ENCODE data around the gene ADCY2. TPM values are rescaled to one million over a fixed set of nuclear protein-coding genes. Genes with fewer than 3 reads are reported as not detected.
"Not testable (repeated sequence)": the region's sequence is repeated elsewhere in the genome, so short reads cannot be mapped to it uniquely, and the experiment has no call there.

ADCY2 gene
- total and polyA plus RNA-seq, 8 donors: 0.29 to 7.5 (median 1.1) TPM

DNA sequence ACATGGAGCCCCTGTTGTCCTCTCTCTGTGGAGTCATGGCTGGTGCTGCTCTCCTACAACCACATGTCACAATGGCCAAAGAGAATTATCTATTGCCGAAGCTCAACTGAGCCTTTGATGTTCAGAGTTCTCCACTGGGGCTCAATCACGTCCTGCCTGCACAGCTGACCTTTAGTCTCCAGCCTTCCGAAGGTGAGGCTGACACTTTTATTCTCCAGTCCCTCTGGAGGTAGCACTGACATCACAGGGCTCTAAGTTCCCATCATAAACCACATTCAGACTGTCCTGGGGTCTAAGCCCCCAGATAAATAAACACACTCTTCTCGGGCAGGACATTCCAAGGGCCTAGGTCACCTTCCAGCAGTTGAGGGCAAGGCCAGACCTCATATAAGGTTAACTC, 23.4 kb downstream of the ADCY2 start:
- Histone ChIP-seq H3K9me3 (no peaks in the 10 kb centered on the region), H3K4me1 (peaks cover 0 to 13% (median 0%) of the 10 kb centered on the region in 4 donors), H3K27me3 (no peaks in the 10 kb centered on the region), H3K4me3 (no peak overlapping the region), H3K36me3 (no peaks in the 10 kb centered on the region), H3K27ac (no peak overlapping the region)
- TF ChIP-seq POLR2A (IDR thresholded peaks at IDR 0.05) (no peak), POLR2AphosphoS5 (IDR thresholded peaks at IDR 0.05) (no peak), EP300 (IDR thresholded peaks at IDR 0.05) (no peak)
- TF ChIP-seq, protein P1, sequence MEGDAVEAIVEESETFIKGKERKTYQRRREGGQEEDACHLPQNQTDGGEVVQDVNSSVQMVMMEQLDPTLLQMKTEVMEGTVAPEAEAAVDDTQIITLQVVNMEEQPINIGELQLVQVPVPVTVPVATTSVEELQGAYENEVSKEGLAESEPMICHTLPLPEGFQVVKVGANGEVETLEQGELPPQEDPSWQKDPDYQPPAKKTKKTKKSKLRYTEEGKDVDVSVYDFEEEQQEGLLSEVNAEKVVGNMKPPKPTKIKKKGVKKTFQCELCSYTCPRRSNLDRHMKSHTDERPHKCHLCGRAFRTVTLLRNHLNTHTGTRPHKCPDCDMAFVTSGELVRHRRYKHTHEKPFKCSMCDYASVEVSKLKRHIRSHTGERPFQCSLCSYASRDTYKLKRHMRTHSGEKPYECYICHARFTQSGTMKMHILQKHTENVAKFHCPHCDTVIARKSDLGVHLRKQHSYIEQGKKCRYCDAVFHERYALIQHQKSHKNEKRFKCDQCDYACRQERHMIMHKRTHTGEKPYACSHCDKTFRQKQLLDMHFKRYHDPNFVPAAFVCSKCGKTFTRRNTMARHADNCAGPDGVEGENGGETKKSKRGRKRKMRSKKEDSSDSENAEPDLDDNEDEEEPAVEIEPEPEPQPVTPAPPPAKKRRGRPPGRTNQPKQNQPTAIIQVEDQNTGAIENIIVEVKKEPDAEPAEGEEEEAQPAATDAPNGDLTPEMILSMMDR (IDR thresholded peaks at IDR 0.05): no peak
- intact Hi-C loops (cut with DNase I; ENCODE audit: low total_unique reads): no loop called here
- WGBS, 5 donors: 62 to 80% (median 74%) methylated on average over 4 of the region's 4 CpGs
- no peak for DNase-seq

DNA sequence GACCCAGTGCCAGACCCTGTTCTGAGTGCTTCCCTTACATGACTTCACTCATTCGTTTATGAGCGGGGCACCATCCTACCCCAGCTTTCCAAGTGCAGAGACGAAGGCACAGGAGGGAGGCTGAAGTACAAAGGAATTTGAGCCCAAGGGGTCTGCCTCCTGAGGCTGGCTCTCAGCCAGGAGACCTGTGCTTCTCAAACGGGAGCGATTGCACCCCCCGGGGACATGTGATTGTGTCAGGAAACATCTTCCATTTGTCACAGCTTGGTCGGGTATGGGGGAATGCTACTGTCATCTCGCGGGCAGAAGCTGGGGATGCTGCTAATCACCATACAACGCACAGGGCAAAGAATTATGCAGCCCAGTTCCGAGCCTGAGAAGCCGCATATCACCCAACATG, 23.9 kb downstream of the ADCY2 start:
- Histone ChIP-seq H3K4me1 (peaks cover 0 to 13% (median 0%) of the 10 kb centered on the region in 4 donors), H3K27ac (no peak overlapping the region), H3K9me3 (no peaks in the 10 kb centered on the region), H3K4me3 (no peak overlapping the region), H3K36me3 (no peaks in the 10 kb centered on the region), H3K27me3 (no peaks in the 10 kb centered on the region)
- WGBS, 5 donors: 52 to 69% (median 55%) methylated on average over 9 to 12 of the region's 12 CpGs
- TF ChIP-seq, protein P1 (IDR thresholded peaks at IDR 0.05): no peak
- no peak for TF ChIP-seq POLR2A (IDR thresholded peaks at IDR 0.05)
- no peak for TF ChIP-seq EP300 (IDR thresholded peaks at IDR 0.05)
- no peak for TF ChIP-seq POLR2AphosphoS5 (IDR thresholded peaks at IDR 0.05)
- intact Hi-C loops (cut with DNase I; ENCODE audit: low total_unique reads): no loop called here
- no peak for DNase-seq

DNA sequence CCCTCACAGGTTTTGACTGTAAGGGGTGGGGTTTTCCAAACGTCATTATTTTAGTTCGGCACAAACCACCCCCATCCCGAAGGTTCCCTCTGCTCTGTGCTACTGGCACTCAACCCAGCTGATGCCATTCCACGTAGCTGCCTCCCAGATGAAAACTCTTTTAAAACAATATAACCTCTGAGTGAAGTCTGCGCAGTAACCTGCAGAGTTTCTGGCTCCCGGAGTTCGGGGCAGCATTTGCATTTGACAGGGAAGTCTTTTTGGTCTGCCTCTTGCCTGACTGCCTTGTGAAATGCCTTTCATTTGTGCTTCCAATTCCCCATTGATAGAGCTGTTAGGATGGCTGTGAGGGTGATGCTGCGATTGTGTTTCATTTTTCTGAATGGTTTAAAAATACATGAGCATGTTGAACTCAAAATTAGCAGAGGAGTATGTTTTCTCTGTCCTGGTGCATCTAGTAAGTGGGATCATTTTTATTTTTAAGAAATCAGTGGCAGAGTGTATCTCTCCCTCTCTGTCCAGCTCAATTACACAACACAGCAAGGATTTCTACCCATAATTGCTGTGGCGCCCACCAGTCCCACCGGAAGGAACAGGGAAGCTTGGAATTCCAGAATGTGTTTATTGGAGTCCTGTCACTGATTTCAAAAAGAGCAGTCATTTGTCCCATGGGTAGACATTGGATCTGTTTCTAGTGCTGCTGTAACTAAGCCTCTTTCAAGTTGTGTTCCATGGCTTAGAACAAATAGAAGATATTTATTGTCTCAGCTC, 24.8 kb downstream of the ADCY2 start:
- Histone ChIP-seq H3K27ac (no peak overlapping the region), H3K27me3 (no peaks in the 10 kb centered on the region), H3K9me3 (no peaks in the 10 kb centered on the region), H3K4me3 (no peak overlapping the region), H3K36me3 (no peaks in the 10 kb centered on the region), H3K4me1 (peaks cover 0 to 13% (median 0%) of the 10 kb centered on the region in 4 donors)
- DNase-seq: no peak
- TF ChIP-seq EP300 (IDR thresholded peaks at IDR 0.05): no peak
- no peak for TF ChIP-seq POLR2AphosphoS5 (IDR thresholded peaks at IDR 0.05)
- TF ChIP-seq POLR2A (IDR thresholded peaks at IDR 0.05): no peak
- TF ChIP-seq, protein P1 (IDR thresholded peaks at IDR 0.05): no peak
- intact Hi-C loops (cut with DNase I; ENCODE audit: low total_unique reads): no loop called here
- 50 to 67% (median 55%) methylated on average over 10 of the region's 10 CpGs for WGBS, 5 donors

DNA sequence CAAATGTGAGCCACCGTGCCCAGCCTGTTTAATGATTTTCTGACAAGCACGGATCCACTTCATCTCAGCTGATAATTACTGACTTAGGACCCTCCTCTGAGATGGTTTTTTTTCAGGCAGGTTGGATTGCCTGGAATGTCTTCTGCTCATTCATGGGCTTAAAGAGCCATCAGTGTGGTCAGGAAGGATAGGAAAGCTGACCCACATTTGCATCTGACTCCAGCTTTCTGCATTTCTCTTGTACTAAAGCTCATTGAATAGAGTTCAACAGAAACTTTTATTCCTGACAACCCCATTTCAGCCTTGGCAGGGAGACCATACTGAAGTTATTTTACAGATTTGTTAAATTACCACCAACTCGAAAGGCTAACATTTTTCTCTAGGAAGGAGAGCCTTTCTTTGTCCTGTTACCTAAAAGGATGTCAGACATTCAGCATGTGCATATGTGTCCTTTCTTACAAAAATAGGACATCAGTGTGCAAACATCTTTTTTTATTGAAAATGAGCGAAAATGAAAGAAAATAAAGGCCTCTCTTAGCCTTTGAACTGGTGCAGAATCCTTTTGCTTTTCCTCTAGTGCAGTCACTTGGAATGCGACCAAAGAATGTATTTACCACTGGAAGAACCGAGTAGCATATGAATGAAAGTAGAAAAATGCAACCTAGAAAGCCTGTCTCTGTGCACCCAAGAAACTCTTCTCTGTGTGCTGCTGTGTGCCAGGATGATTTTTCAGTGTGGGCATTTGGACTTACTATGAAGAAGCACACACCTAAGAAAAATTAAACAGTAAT, 26.6 kb downstream of the ADCY2 start:
- no peaks in the 10 kb centered on the region for H3K9me3 ChIP-seq
- intact Hi-C loops (cut with DNase I; ENCODE audit: low total_unique reads): no loop called here
- WGBS, 5 donors: 52 to 61% (median 59%) methylated on average over 6 of the region's 6 CpGs
- no peak for TF ChIP-seq POLR2AphosphoS5 (IDR thresholded peaks at IDR 0.05)
- no peak for TF ChIP-seq POLR2A (IDR thresholded peaks at IDR 0.05)
- TF ChIP-seq, protein P1 (IDR thresholded peaks at IDR 0.05): no peak
- TF ChIP-seq EP300 (IDR thresholded peaks at IDR 0.05): no peak
- no peak overlapping the region for H3K27ac ChIP-seq
- H3K27me3 ChIP-seq: no peaks in the 10 kb centered on the region
- H3K4me1 ChIP-seq: peaks cover 0 to 13% (median 0%) of the 10 kb centered on the region in 4 donors
- H3K4me3 ChIP-seq: no peak overlapping the region
- peak in 1 of 2 donors; percentile 48 for DNase-seq
- no peaks in the 10 kb centered on the region for H3K36me3 ChIP-seq

GRCh38 chr5:7423231-7423630, 27.3 kb downstream of the ADCY2 start:
- intact Hi-C loops (cut with DNase I; ENCODE audit: low total_unique reads): not testable (repeated sequence)
- WGBS, 5 donors: 72 to 91% (median 82%) methylated on average over 2 of the region's 2 CpGs

More at GRCh38 chr5:7423231-7423630, 27.3 kb downstream of the ADCY2 start:
- H3K4me1 ChIP-seq: peaks cover 0 to 13% (median 0%) of the 10 kb centered on the region in 4 donors
- not testable (repeated sequence) for DNase-seq, H3K27ac ChIP-seq, H3K27me3 ChIP-seq, H3K9me3 ChIP-seq, H3K36me3 ChIP-seq, H3K4me3 ChIP-seq

All from stomach (tissue), 9 donors.